Stomach (tissue), 4 donors: ENCODE results near the gene C1orf87.

Experiments used
- EP300 ChIP-seq: sonication (generic); formaldehyde crosslinking; IDR thresholded peaks from one replicate; pipeline ENCODE4 v1.6.1; 2017; ENCODE audit warnings: antibody characterized with exemption
- POLR2AphosphoS5 ChIP-seq, 3 donors: sonication (generic); formaldehyde crosslinking; IDR thresholded peaks; one replicate each; pipeline ENCODE4 v1.6.1; 2016; ENCODE audit warnings: antibody characterized with exemption in 3 of 3
- TF ChIP-seq, protein P1 (sequence below), 7 experiments: fragments of 450-650 bp in 4 of 7; fragments of 200-600 bp in 3 of 7; sonication (generic) in 3 of 7; IDR thresholded peaks; one replicate each; pipeline ENCODE4 v1.5.1; 2016 to 2019; ENCODE audit warnings: antibody characterized with exemption in 7 of 7, control low read depth in 2 of 7, mild to moderate bottlenecking in 1 of 7

DNA sequence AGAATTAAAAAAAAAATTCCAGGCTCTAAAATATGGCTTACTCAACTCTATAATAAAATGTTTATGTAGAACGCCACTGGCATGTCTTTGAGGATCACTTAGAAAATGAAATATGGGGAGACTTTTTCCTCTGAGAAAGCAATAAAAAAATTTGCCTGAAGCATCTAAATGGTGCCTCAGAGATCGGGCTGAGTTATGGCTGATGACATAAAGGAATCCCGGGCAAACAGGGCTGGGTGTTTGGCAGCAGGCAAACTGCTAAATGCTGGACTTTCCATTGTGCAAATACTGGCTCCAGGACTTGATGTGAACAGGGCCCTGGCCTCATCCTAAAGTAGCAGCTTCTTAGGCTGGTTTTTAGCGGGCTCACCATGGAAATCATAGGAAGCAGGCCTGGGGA, 44.5 kb upstream of the C1orf87 start:
- TF ChIP-seq, protein P1, sequence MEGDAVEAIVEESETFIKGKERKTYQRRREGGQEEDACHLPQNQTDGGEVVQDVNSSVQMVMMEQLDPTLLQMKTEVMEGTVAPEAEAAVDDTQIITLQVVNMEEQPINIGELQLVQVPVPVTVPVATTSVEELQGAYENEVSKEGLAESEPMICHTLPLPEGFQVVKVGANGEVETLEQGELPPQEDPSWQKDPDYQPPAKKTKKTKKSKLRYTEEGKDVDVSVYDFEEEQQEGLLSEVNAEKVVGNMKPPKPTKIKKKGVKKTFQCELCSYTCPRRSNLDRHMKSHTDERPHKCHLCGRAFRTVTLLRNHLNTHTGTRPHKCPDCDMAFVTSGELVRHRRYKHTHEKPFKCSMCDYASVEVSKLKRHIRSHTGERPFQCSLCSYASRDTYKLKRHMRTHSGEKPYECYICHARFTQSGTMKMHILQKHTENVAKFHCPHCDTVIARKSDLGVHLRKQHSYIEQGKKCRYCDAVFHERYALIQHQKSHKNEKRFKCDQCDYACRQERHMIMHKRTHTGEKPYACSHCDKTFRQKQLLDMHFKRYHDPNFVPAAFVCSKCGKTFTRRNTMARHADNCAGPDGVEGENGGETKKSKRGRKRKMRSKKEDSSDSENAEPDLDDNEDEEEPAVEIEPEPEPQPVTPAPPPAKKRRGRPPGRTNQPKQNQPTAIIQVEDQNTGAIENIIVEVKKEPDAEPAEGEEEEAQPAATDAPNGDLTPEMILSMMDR (IDR thresholded peaks at IDR 0.05) = no peak
- TF ChIP-seq POLR2AphosphoS5 (IDR thresholded peaks at IDR 0.05) = no peak
- TF ChIP-seq EP300 = no peak
